KMS-11 (cell line): ENCODE results near the gene GHRH.

Source experiments
- H2AFZ ChIP-seq: fragments of 200-600 bp; sonication (generic); 2 replicates; pipeline ENCODE4 v1.6.1; 2016; ENCODE audit warnings: antibody characterized with exemption, mixed run types, low read depth
- H3K27ac ChIP-seq: fragments of 200-600 bp; sonication (generic); 2 replicates; pipeline ENCODE4 v1.6.1; 2016; ENCODE audit warnings: mild to moderate bottlenecking, mixed run types
- H3K27me3 ChIP-seq: fragments of 200-600 bp; sonication (generic); 2 replicates; pipeline ENCODE4 v1.6.1; 2017; ENCODE audit warnings: mild to moderate bottlenecking, low read depth, mixed run types, moderate library complexity; ENCODE audit not compliant: insufficient read depth
- H3K36me3 ChIP-seq: fragments of 200-600 bp; sonication (generic); 2 replicates; pipeline ENCODE4 v1.6.1; 2017; ENCODE audit warnings: mild to moderate bottlenecking, mixed run types; ENCODE audit not compliant: insufficient read depth
- H3K4me1 ChIP-seq: fragments of 200-600 bp; sonication (generic); 2 replicates; pipeline ENCODE4 v1.6.1; 2016; ENCODE audit warnings: mild to moderate bottlenecking, low read depth, mixed run types; ENCODE audit not compliant: poor library complexity, severe bottlenecking
- H3K4me2 ChIP-seq: fragments of 200-600 bp; sonication (generic); 2 replicates; pipeline ENCODE4 v1.7.0; 2016; ENCODE audit warnings: mild to moderate bottlenecking, mixed run types
- H3K4me3 ChIP-seq: fragments of 200-600 bp; sonication (generic); IDR thresholded peaks from 2 replicates; pipeline ENCODE4 v1.6.1; 2017; ENCODE audit warnings: low read depth, low read length, mixed read lengths; ENCODE audit not compliant: insufficient read depth
- H3K79me2 ChIP-seq: fragments of 200-600 bp; sonication (generic); 2 replicates; pipeline ENCODE4 v1.6.1; 2016; ENCODE audit warnings: low read depth, mixed run types; ENCODE audit not compliant: insufficient read depth
- H3K9ac ChIP-seq: fragments of 200-600 bp; sonication (generic); 2 replicates; pipeline ENCODE4 v1.6.1; 2016; ENCODE audit warnings: mild to moderate bottlenecking, mixed run types
- H4K20me1 ChIP-seq: fragments of 200-600 bp; sonication (generic); 2 replicates; pipeline ENCODE4 v1.6.1; 2016; ENCODE audit warnings: mild to moderate bottlenecking, mixed run types; ENCODE audit not compliant: insufficient read depth
- TF ChIP-seq, protein P1 (sequence below): fragments of 200-600 bp; sonication (generic); conservative IDR thresholded peaks from 2 replicates; pipeline ENCODE4 v1.6.1; 2017; ENCODE audit warnings: low read depth, mild to moderate bottlenecking, antibody characterized with exemption, low read length, moderate library complexity, mixed read lengths

The GHRH gene

DNA sequence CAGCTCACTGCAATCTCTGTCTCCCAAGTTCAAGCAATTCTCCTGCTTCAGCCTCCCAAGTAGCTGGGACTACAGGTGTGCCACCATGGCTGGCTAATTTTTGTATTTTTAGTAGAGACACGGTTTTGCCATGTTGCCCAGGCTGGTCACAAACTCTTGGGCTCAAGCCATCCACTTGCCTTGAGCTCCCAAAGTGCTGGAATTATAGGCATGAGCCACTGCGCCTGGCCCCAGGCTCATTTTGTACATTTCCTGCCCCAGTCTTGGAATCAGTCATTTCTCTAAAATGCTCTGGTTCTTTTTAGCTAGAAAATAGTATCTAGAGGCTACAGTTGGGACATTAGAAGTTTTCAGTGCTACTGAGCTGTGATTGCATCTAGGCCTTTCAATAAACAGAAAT is 41.4 kb upstream of the GHRH start:
- H3K9ac ChIP-seq, result no peak overlapping the region
- no peak overlapping the region for H3K4me2 ChIP-seq
- H3K79me2 ChIP-seq, result no peaks in the 10 kb centered on the region
- no peaks in the 10 kb centered on the region for H4K20me1 ChIP-seq
- TF ChIP-seq, protein P1, sequence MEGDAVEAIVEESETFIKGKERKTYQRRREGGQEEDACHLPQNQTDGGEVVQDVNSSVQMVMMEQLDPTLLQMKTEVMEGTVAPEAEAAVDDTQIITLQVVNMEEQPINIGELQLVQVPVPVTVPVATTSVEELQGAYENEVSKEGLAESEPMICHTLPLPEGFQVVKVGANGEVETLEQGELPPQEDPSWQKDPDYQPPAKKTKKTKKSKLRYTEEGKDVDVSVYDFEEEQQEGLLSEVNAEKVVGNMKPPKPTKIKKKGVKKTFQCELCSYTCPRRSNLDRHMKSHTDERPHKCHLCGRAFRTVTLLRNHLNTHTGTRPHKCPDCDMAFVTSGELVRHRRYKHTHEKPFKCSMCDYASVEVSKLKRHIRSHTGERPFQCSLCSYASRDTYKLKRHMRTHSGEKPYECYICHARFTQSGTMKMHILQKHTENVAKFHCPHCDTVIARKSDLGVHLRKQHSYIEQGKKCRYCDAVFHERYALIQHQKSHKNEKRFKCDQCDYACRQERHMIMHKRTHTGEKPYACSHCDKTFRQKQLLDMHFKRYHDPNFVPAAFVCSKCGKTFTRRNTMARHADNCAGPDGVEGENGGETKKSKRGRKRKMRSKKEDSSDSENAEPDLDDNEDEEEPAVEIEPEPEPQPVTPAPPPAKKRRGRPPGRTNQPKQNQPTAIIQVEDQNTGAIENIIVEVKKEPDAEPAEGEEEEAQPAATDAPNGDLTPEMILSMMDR, result no peak
- H3K36me3 ChIP-seq, result no peaks in the 10 kb centered on the region
- H3K27ac ChIP-seq, result no peak overlapping the region
- no peak overlapping the region for H2AFZ ChIP-seq
- H3K4me3 ChIP-seq, result no peak overlapping the region
- no peaks in the 10 kb centered on the region for H3K27me3 ChIP-seq
- H3K4me1 ChIP-seq, result peaks cover 12% of the 10 kb centered on the region

DNA sequence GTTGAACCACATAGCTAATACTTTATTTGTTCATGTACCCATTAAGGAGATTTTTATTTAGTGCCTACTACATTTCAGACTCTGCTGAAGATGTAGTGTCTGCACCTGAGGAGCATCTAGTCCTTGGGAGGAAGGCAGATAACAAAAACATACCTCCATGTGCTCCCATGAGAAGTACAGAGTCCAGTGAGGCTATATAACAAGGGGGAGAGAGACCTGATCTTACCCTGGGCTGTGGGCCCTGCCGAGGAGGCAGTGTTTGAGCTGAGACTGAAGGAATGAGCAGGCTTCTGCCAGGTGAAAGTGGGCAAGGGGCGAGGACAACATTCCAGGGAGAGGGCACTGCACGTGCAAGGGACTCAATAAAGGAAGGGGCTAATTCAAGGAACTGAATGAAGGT is 39.9 kb upstream of the GHRH start:
- TF ChIP-seq, protein P1, result no peak
- peaks cover 9% of the 10 kb centered on the region for H3K4me1 ChIP-seq
- H2AFZ ChIP-seq, result no peak overlapping the region
- H3K79me2 ChIP-seq, result peaks cover 1% of the 10 kb centered on the region; the same call in 1 of the 2 replicates
- H4K20me1 ChIP-seq, result no peaks in the 10 kb centered on the region
- H3K27ac ChIP-seq, result no peak overlapping the region
- no peak overlapping the region for H3K9ac ChIP-seq
- no peaks in the 10 kb centered on the region for H3K36me3 ChIP-seq
- no peak overlapping the region for H3K4me2 ChIP-seq
- H3K27me3 ChIP-seq, result no peaks in the 10 kb centered on the region
- H3K4me3 ChIP-seq, result no peak overlapping the region

DNA sequence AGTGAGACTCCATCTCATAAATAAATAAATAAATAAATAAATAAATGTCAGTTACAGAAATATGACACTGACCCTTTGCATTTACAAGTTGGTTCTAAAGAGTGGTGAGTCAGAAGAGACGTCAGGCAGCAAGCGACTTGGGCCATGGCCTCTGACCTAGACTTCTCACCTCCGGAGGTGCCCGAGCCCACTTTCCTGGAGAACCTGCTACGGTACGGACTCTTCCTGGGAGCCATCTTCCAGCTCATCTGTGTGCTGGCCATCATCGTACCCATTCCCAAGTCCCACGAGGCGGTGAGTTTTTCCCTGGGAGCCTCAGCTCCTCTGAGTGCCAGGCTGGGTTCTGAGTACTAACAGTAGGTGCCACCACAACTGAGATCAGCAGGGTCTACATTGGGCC is 39.5 kb upstream of the GHRH start:
- Histone ChIP-seq H2AFZ (no peak overlapping the region), H3K4me2 (no peak overlapping the region), H3K79me2 (peaks cover 6% of the 10 kb centered on the region; the same call in 1 of the 2 replicates), H3K36me3 (no peaks in the 10 kb centered on the region), H3K4me3 (no peak overlapping the region), H3K27me3 (no peaks in the 10 kb centered on the region), H3K27ac (no peak overlapping the region), H3K4me1 (peaks cover 9% of the 10 kb centered on the region), H4K20me1 (no peaks in the 10 kb centered on the region), H3K9ac (no peak overlapping the region)
- TF ChIP-seq, protein P1, result no peak

- Histone ChIP-seq H3K9ac (no peak overlapping the region), H3K27ac (no peak overlapping the region), H3K36me3 (no peaks in the 10 kb centered on the region), H3K79me2 (peaks cover 13% of the 10 kb centered on the region; the same call in 1 of the 2 replicates), H3K4me3 (no peak overlapping the region), H3K4me1 (peaks cover 9% of the 10 kb centered on the region), H3K27me3 (no peaks in the 10 kb centered on the region), H4K20me1 (no peaks in the 10 kb centered on the region), H3K4me2 (no peak overlapping the region), H2AFZ (no peak overlapping the region)
- TF ChIP-seq, protein P1, result no peak
Observed at GRCh38 chr20:37299718-37300528, 38.3 kb upstream of the GHRH start.
